K562 (cell line): ENCODE data around the gene CCDC196. TPM values are rescaled to one million over a fixed set of nuclear protein-coding genes. Genes with fewer than 3 reads are reported as not detected.

Experiments used
- FOXA1 ChIP-seq: fragments of 450-650 bp; IDR thresholded peaks from 2 replicates; pipeline ENCODE4 v1.6.1; 2016; ENCODE audit warnings: mild to moderate bottlenecking, borderline replicate concordance
- MLLT1 ChIP-seq, 2 experiments: fragments of 450-650 bp; IDR thresholded peaks; 2 replicates each; pipeline ENCODE4 v1.6.1; 2016
- MLX ChIP-seq, 2 experiments: fragments of 450-650 bp in 1 of 2; sonication (generic) in 1 of 2; formaldehyde crosslinking; conservative IDR thresholded peaks; 2 replicates each; pipeline versions ENCODE4 v1.4.0 to v1.8.1; 2020 to 2022; ENCODE audit warnings: mild to moderate bottlenecking in 1 of 2, missing genetic modification reagents in 1 of 2
- MYBL2 ChIP-seq, 2 experiments: fragments of 450-650 bp in 1 of 2; sonication (generic) in 1 of 2; formaldehyde crosslinking in 1 of 2; IDR thresholded peaks; 2 replicates each; pipeline versions ENCODE4 v1.6.1 to v1.8.1; 2017 to 2022; ENCODE audit warnings: borderline replicate concordance in 1 of 2, inconsistent platforms in 1 of 2, low read depth in 1 of 2, mild to moderate bottlenecking in 1 of 2, missing genetic modification reagents in 1 of 2, moderate library complexity in 1 of 2
- REST ChIP-seq, 2 experiments: fragments of 450-650 bp; formaldehyde crosslinking in 1 of 2; IDR thresholded peaks; 2 replicates each; pipeline versions ENCODE4 v1.4.0 to v1.6.1; 2014 to 2020; ENCODE audit warnings: mild to moderate bottlenecking in 2 of 2, borderline replicate concordance in 1 of 2, low read depth in 1 of 2
- ZBTB11 ChIP-seq, 3 experiments: fragments of 200-800 bp in 1 of 3; fragments of 250-450 bp in 1 of 3; fragments of 450-650 bp in 1 of 3; sonication (Bioruptor Pico) in 1 of 3; sonication (Bioruptor generic) in 1 of 3; formaldehyde crosslinking in 1 of 3; IDR thresholded peaks; 2 replicates each; pipeline versions ENCODE4 v1.6.1 to v1.8.0; 2016 to 2022; ENCODE audit warnings: mild to moderate bottlenecking in 2 of 3, missing genetic modification characterization in 2 of 3, missing compliant biosample characterization in 1 of 3, moderate library complexity in 1 of 3
- ZBTB9 ChIP-seq: fragments of 450-650 bp; formaldehyde crosslinking; IDR thresholded peaks from 2 replicates; pipeline ENCODE4 v1.4.0; 2020; ENCODE audit warnings: mild to moderate bottlenecking, moderate library complexity
- ZNF224 ChIP-seq: sonication (generic); formaldehyde crosslinking; IDR thresholded peaks from 2 replicates; pipeline ENCODE4 v1.8.0; 2022; ENCODE audit warnings: mild to moderate bottlenecking, missing genetic modification reagents
- polyA plus RNA-seq, 8 experiments: library from polyadenylated mRNA; depleted of rRNA in 4 of 8; stranded (reverse) in 5 of 8; unstranded in 3 of 8; fragments of >200 nt; fragmentation: Nextera tagmentation in 2 of 8; fragmentation: Illumina TruSeq in 1 of 8; extraction: Ambion mirVana in 2 of 8; extraction: Trizol in 1 of 8; gene quantifications; 2 replicates each; pipeline versions ENCODE4 v1.2.1 to v1.2.3, GENCODE V29; 2011 to 2014; ENCODE audit warnings: inconsistent platforms in 1 of 8, missing spikeins in 1 of 8
- total RNA-seq, 7 experiments: library from RNA; depleted of rRNA in 6 of 7; stranded (reverse); fragments of >200 nt in 6 of 7; fragmentation: Illumina TruSeq in 2 of 7; extraction: Trizol in 2 of 7; gene quantifications; 2 replicates each; pipeline versions ENCODE4 v1.2.1 to v1.2.3, GENCODE V29; 2011 to 2021; ENCODE audit warnings: low replicate concordance in 1 of 7

The CCDC196 gene
- total and polyA plus RNA-seq, 9 of the 15 experiments (the other 6 are each of a cell fraction or from before 2014, with no cell fraction given) = not detected

GRCh38 chr14:66507722-66508546 is 21.8 kb downstream of the CCDC196 start, which contains the start of gene GPHN (continued):
- TF ChIP-seq REST (IDR thresholded peaks at IDR 0.05; ENCODE audit: borderline replicate concordance) (peak; percentile 90), REST (CRISPR knock-in tag; IDR thresholded peaks at IDR 0.05; ENCODE audit: low read depth) (no peak), ZBTB11 (CRISPR knock-in tag; IDR thresholded peaks at IDR 0.05) (0 out of 6 replicates have a peak, but pooled peaks of 1 of the 3 experiments have one; percentile 42), ZNF224 (CRISPR knock-in tag) (no peak), MYBL2 (IDR thresholded peaks at IDR 0.05; ENCODE audit: low read depth) (no peak), MYBL2 (CRISPR knock-in tag; IDR thresholded peaks at IDR 0.05; ENCODE audit: borderline replicate concordance) (no peak), MLX (CRISPR knock-in tag; conservative IDR thresholded peaks at IDR 0.05) (no peak), MLLT1 (IDR thresholded peaks at IDR 0.05) (peak in 1 of 2 experiments; percentile 99; a peak in 2 of 4 replicates), ZBTB9 (CRISPR knock-in tag) (no peak), FOXA1 (no peak)
